Measurements from ENCODE around the gene KCNN2. TPM values are rescaled to one million over a fixed set of nuclear protein-coding genes. Genes with fewer than 3 reads are reported as not detected.

KCNN2 gene
- total RNA-seq, 1 donor from 2014 or later = 10.0 TPM

- Histone ChIP-seq H3K27me3 (no peaks in the 10 kb centered on the region), H3K27ac (no peak overlapping the region), H3K4me1 (no peaks in the 10 kb centered on the region), H3K9me3 (no peaks in the 10 kb centered on the region), H3K36me3 (no peaks in the 10 kb centered on the region), H3K4me3 (no peak overlapping the region)
- DNase-seq (ENCODE audit: low spot score in 2 of 2) = no peak
- TF ChIP-seq CTCF (IDR thresholded peaks at IDR 0.05) = no peak
- intact Hi-C loops (cut with DNase I) = no loop called here
Measured at GRCh38 chr5:114435885-114436299, 74.0 kb downstream of the KCNN2 start.

- TF ChIP-seq CTCF (IDR thresholded peaks at IDR 0.05) = no peak
- H3K4me3 ChIP-seq = no peak overlapping the region
- no peak overlapping the region for H3K27ac ChIP-seq
- DNase-seq (ENCODE audit: low spot score in 2 of 2) = no peak
- H3K27me3 ChIP-seq = no peaks in the 10 kb centered on the region
- no peaks in the 10 kb centered on the region for H3K36me3 ChIP-seq
- H3K4me1 ChIP-seq = no peaks in the 10 kb centered on the region
- H3K9me3 ChIP-seq = no peaks in the 10 kb centered on the region
- intact Hi-C loops (cut with DNase I) = no loop called here
Measured at GRCh38 chr5:114437936-114438335, 76.1 kb downstream of the KCNN2 start.

GRCh38 chr5:114438471-114438870 lies 76.6 kb downstream of the KCNN2 start:
- DNase-seq (ENCODE audit: low spot score in 2 of 2) = no peak
- no peaks in the 10 kb centered on the region for H3K9me3 ChIP-seq
- no peaks in the 10 kb centered on the region for H3K27me3 ChIP-seq
- H3K27ac ChIP-seq = no peak overlapping the region
- intact Hi-C loops (cut with DNase I) = no loop called here
- H3K4me1 ChIP-seq = no peaks in the 10 kb centered on the region
- no peak overlapping the region for H3K4me3 ChIP-seq
- H3K36me3 ChIP-seq = no peaks in the 10 kb centered on the region
- no peak for TF ChIP-seq CTCF (IDR thresholded peaks at IDR 0.05)

GRCh38 chr5:114447084-114447773 lies 85.4 kb downstream of the KCNN2 start:
- Histone ChIP-seq H3K4me3 (no peak overlapping the region), H3K27ac (no peak overlapping the region), H3K9me3 (no peaks in the 10 kb centered on the region), H3K4me1 (no peaks in the 10 kb centered on the region), H3K27me3 (no peaks in the 10 kb centered on the region), H3K36me3 (no peaks in the 10 kb centered on the region)
- TF ChIP-seq CTCF (IDR thresholded peaks at IDR 0.05) = no peak
- DNase-seq (ENCODE audit: low spot score in 2 of 2) = no peak
- intact Hi-C loops (cut with DNase I) = loop anchor here (5.0 kb wide), 1 partner anchor 640 kb away; no protein-coding TSS in a partner anchor

GRCh38 chr5:114448481-114448880 lies 86.6 kb downstream of the KCNN2 start:
- Histone ChIP-seq H3K27me3 (no peaks in the 10 kb centered on the region), H3K27ac (no peak overlapping the region), H3K36me3 (no peaks in the 10 kb centered on the region), H3K9me3 (no peaks in the 10 kb centered on the region), H3K4me3 (no peak overlapping the region), H3K4me1 (no peaks in the 10 kb centered on the region)
- no peak for DNase-seq (ENCODE audit: low spot score in 2 of 2)
- intact Hi-C loops (cut with DNase I) = loop anchor here (5.0 kb wide), 1 partner anchor 641 kb away; no protein-coding TSS in a partner anchor
- TF ChIP-seq CTCF (IDR thresholded peaks at IDR 0.05) = no peak
